ENCODE measurements around the gene CLDN19.
A peak's percentile ranks its signal among the peaks of the same experiment; 100 is the strongest.
"Not testable (repeated sequence)": the region's sequence is repeated elsewhere in the genome, so short reads cannot be mapped to it uniquely, and the experiment has no call there.

The CLDN19 gene

DNA sequence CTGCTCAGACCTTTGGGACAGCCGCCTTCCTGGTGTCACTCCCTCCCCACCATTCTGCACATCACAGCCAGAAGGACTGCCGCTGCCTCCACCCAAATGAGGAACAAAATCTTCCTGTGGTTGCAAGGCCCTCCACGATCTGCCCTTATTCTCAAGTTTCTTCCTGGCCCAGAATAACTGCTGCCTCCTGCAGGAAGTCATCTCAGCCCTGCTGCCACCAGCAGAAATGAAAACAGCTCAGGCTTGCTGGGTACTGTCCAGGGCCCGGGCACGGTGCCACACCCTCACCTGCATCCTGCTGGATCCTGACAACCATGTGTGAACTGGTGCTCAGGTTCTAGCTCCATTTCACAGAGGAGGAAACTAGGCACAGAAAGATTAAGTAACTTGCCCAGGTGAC lies 2.8 kb downstream of the CLDN19 start:
- DNase-seq, result no peak

- DNase-seq, result no peak
These were observed 3.4 kb downstream of the CLDN19 start for GRCh38 chr1:42736571-42737200.

DNA sequence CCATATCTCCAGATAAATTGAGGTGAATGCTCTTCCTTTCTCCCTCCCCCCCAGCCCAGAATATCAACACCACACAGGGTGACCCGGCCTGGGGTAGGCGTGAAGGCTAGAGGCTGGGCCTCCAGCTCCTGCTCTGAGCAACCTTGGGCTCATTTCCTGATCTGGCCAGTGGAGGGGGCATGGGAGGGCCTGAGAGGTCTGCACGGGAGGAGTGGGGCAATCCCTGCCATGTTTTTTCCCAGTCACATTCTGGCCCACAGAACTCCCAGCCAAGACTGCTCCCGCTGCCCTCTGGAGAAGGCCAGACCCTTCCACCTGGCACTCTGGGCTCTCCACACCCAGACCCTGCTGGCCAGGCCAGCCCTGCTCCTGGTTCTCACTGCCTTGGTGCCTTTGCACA lies 3.9 kb downstream of the CLDN19 start:
- DNase-seq, result no peak

DNA sequence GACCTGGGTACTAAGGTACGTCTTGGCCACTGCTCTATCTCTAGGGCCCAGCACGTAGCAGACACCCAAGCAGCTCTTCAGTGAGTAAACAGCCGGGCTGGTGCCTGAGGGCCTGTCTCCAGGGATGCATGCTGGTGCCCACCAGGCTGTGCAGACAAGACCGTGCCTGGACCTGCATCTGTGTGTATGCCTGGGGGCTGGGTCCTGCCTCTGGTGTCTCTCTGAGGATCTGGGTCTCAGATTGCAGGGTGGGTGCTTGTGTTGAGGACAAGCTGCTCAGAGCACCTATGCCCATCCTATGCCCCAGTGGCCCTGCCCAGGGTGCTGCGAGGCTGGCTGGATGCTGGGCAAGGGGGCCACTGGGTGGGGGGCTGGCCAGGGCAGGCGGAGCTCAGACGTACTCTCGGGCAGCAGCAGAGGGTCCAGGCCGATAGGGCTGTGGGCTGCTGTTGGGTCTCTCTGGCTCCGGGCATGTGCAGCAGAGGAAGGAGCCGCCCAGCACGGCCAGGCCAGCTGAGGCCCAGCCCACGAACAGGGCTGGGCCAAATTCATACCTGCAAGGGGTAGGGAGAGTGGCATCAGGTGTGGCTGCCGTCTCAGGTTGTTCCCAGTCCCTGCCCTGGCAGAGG lies 4.4 kb downstream of the CLDN19 start:
- DNase-seq, result no peak

- no peak for DNase-seq
These were observed 5.0 kb downstream of the CLDN19 start for GRCh38 chr1:42735056-42735455.

- no peak for DNase-seq
These were observed 5.6 kb downstream of the CLDN19 start for GRCh38 chr1:42734201-42735035.

DNA sequence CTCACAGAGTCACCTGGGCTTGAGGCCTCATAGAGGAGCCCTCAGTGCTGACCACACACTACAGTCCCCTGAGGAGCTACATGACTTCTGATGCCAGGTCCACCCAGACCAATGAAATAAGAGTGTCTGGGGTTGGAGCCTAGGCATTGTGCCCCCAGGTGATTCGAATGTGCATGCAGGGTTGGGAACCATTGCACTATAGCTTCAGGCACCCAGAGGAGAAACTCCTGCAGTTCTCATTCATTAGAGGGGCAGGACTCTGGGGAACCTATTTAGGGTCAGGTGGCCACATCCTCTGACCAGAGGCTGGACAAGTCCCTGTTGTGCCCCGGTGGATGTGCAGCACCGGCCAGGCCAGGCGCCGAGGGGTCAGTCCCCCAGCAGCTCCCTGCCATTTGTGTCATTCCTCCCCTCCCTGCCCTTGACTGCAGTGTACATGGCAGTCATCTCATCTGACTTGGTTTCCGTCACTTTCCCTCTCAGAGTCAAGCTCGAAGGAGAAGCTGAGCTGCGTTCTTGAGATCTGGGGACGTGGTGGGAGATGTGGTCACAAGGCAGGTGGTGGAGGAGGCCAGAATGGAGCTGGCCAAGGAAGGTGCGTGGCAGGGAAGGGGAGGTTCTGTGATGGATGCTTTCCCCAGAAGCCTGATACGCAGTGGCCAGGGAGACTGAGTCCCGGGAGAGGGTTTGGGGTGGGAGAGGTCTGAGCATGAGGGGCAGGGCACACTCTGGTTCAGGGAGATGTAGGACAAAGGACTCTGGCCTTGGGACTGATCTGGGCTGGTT lies 6.4 kb downstream of the CLDN19 start:
- no peak for DNase-seq

GRCh38 chr1:42732126-42732680 lies 7.8 kb downstream of the CLDN19 start:
- DNase-seq, result no peak

DNA sequence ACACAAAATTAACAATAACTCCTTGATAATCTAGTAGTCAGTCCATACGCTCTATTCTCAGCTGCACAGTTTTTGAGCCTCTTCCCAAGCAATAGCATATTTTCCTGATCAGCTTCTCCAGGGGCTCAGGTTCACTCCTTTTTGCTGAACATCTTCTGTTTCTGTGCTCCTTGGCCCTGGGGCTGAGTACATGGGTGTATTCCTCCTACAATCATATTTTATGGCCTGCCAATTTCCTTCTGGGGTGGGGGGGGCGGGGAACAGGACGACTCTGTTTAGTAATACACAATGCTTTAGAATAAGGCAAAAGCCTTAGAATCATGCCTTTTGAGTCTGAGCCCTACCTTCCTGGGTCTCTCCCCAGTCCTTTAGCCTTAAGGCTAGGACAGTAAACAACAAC lies 8.5 kb downstream of the CLDN19 start:
- DNase-seq, result no peak

- peak; percentile 53 for DNase-seq
These were observed 9.0 kb downstream of the CLDN19 start for GRCh38 chr1:42730988-42731387.

DNA sequence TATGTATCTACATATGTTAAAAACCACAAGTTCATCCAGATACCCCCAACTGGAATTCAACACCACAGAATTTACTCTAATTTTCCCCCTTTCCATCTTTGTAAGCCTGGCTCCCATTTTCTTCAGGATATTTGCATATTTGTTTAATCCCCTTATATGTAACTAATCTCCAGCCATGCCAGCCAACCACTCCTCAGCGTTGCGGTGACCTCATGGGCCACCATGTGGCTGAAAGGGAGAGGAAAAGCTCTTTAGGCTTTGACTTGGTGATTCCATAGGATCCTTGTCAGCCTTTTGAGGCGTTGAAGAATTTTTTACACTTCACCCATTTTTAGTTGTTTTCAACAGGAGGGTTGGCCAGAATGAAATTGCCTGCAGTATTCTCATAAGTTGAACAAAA lies 10.0 kb downstream of the CLDN19 start:
- no peak for DNase-seq

DNA sequence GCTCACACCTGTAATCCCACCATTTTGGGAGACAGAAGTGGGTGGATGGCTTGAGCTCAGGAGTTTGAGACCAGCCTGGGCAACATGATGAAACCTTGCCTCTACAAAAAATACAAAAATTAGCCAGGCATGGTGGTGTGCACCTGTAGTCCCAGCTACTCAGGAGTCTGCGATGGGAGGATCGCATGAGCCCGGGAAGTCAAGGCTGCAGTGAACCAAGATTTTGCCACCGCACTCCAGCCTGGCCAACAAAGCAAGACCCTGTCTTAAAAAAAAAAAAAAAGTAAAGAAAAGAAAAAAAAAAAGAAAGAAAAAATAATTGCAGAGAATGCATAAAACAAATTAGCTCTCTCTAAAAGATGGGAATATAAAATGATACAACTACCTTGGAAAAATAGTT lies 14.2 kb downstream of the CLDN19 start:
- DNase-seq, result not testable (repeated sequence)

DNA sequence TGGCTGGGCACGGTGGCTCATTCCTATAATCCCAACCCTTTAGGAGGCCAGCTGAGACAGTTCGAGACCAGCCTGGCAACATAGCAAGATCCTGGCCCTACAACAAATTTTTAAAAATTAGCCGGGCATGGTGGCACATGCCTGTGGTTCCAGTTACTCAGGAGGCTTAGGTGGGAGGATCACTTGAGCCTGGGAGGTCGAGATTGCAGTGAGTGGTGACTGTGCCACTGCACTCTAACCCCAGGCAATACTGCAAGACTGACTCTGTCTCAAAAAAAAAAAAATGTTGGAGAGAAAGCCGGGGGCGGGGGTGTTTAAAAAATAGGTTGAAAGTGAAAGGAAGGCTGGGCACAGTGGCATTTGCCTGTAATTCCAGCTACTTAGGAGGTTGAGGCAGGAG lies 16.5 kb downstream of the CLDN19 start:
- DNase-seq, result no peak

- DNase-seq, result not testable (repeated sequence)
These were observed 17.6 kb downstream of the CLDN19 start for GRCh38 chr1:42722403-42722802.

GRCh38 chr1:42721926-42722325 lies 18.1 kb downstream of the CLDN19 start:
- DNase-seq, result no peak

GRCh38 chr1:42720868-42721267 lies 19.2 kb downstream of the CLDN19 start:
- no peak for DNase-seq

GRCh38 chr1:42714441-42714840 lies 25.6 kb downstream of the CLDN19 start:
- DNase-seq, result not testable (repeated sequence)

DNA sequence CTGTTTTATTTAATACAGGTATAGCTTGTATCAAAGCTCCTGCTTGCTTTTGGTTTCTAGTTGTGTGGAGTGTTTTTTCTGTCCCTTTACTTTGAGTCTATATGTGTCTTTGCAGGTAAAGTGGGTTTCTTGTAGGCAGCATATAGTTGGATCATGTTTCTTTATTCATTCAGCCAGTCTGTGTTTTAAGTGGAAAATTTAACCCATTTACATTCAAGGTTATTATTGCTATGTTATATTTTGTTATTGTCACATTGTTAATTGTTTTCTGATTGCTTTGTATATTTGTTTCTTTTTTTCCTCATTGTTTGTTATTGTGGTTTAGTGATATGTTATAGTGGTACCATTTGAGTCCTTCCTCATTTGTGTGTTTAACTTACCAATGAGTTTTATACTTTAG lies 26.7 kb downstream of the CLDN19 start:
- no peak for DNase-seq

DNA sequence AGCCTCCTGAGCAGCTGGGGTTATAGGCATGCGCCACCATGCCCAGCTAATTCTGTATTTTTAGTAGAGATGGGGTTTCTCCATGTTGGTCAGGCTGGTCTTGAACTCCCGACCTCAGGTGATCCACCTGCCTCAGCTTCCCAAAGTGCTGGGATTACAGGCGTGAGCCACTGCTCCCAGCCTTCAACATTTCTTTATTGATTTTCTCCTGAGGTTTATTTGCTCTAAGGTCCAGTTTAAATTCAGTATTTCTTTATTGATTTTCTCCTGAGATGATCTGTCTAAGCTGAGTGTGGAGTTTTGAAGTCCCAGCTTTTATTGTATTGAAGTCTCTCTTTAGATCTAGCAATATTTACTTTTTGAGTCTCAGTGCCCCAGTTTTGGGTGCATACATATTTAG lies 27.2 kb downstream of the CLDN19 start:
- DNase-seq, result not testable (repeated sequence)

GRCh38 chr1:42703888-42704464 lies 36.1 kb downstream of the CLDN19 start:
- DNase-seq, result no peak

DNA sequence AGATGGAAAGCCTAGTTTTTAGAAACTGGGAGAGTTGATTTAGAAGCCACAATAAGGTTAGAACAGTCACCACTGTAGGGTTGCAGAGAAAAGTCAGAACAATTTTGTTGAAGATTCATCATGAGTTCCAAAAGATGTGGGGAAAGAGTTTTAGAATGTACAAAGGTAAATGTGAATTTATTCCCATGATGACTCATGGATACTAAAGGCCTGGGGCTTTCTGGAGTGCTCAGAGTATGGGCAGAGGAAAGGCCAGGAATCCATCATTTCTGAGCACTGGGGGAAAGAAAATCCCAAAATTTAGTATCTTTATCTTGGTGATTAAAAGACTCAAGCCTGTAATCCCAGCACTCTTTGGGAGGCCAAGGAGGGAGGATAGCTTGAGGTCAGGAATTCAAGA lies 40.0 kb downstream of the CLDN19 start:
- no peak for DNase-seq

DNA sequence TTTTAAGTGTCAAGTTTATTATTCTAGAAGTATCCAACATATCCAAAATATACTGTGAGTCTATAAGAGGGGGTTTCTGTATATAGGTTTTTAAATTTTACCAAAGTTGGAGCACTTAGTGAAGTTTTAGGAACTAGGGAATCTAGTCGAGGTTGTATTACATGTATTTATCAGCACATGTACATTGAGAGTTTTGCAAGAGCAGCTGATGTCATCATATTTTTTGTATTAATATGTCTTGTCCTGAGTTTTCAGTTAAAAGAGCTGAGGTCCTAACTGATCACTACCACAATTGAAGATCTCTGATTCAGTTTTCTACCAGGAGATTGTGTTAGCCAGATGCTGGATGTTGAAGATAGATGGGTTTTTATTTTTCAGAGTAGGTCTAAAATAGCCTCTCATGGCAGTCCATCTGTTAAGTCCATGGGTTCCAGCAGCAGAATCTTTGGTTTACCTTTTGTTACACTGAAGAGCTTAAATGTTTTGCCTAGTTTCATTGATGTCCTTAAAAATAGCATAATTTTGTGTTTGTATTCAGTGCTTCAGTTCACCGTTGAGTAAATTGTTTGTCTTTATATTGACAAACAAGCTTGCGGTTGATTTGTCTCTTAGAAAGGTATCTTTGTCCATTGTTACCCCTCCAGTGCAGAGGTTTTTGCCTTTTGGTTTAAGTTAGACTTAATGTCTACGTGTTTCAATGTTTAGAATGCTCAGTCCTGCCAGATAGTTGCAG lies 41.8 kb downstream of the CLDN19 start:
- DNase-seq, result no peak
